ENCODE results near the gene NEURL1.
"Not testable (repeated sequence)": the region's sequence is repeated elsewhere in the genome, so short reads cannot be mapped to it uniquely, and the experiment has no call there.

NEURL1 gene

DNA sequence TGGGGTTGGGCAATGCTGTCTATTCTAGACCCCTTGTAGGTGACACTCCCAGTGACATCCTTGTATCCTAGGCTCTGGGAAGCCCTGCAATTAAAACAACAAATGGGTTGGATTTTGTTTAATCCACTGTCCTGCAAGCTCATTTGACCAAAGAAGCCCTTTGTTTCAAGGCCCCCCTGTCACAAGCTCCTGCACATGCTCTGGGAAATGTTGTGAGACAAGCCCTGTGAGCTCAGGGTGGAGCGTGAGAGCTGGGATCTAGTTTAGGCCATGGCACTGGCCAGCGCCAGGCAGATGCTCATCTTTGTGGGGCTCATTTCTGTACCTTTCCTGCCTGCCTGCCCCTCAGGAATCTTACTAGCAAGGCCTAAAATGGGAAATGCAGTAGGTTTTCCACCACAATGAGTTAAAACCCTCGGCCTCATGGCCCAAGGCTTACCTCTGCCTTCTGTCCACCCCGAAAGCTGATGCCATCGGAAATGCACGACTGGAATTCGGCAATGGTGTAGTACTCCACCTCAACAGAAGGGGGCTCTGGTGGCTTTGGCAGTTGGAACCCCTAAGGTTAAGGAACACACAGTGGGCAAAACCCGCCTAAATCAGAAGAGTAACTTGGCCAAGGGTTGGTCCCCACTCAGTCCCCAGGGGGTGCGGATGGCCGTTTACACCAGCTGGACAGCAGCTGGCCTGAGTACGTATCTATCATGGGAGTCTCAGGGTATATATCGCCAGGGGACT is 112.0 kb downstream of the NEURL1 start:
- TF ChIP-seq, protein P1, sequence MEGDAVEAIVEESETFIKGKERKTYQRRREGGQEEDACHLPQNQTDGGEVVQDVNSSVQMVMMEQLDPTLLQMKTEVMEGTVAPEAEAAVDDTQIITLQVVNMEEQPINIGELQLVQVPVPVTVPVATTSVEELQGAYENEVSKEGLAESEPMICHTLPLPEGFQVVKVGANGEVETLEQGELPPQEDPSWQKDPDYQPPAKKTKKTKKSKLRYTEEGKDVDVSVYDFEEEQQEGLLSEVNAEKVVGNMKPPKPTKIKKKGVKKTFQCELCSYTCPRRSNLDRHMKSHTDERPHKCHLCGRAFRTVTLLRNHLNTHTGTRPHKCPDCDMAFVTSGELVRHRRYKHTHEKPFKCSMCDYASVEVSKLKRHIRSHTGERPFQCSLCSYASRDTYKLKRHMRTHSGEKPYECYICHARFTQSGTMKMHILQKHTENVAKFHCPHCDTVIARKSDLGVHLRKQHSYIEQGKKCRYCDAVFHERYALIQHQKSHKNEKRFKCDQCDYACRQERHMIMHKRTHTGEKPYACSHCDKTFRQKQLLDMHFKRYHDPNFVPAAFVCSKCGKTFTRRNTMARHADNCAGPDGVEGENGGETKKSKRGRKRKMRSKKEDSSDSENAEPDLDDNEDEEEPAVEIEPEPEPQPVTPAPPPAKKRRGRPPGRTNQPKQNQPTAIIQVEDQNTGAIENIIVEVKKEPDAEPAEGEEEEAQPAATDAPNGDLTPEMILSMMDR (IDR thresholded peaks at IDR 0.05; ENCODE audit: borderline replicate concordance, insufficient read depth, low read depth, low read length): peak; percentile 75

DNA sequence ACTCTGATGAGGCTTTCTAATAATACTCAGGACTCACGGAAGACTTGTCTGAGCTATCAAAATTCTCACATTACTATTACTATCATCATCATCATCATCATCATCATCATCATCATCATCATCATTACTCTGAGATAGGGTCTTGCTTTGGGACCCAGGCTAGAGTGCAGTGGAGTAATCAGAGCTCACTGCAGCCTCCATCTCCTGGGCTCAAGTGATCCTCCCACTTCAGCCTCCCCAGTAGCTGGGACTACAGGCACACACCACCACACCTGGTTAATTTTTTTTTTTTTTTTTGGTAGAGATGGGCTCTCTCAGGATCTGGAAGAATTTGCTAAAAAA is 112.6 kb downstream of the NEURL1 start:
- not testable (repeated sequence) for H3K4me3 ChIP-seq (ENCODE audit: low read depth, low read length)

More for the DNA sequence above, 112.0 kb downstream of the NEURL1 start:
- no peak overlapping the region for H3K4me3 ChIP-seq (ENCODE audit: low read depth, low read length)

GRCh38 chr10:103607051-103607450 is 113.5 kb downstream of the NEURL1 start:
- not testable (repeated sequence) for H3K4me3 ChIP-seq (ENCODE audit: low read depth, low read length)

DNA sequence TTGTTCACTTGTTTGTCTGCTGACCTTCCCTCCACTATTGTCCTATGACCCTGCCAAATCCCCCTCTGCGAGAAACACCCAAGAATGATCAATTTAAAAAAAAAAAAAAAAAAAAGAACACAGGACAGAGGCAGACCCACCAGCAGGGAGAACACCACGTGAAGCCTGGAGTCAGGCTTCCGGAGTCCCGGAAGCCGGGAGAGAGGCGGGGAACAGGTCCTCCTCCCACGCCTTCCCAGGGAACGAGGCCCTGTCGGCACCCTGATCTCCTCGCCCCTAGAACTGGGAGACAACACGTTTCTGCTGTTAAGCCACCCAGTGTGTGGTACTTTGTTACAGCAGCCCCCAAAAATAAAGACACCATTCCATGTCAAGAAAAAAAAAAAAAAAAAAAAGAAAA is 114.6 kb downstream of the NEURL1 start:
- not testable (repeated sequence) for H3K4me3 ChIP-seq (ENCODE audit: low read depth, low read length)

DNA sequence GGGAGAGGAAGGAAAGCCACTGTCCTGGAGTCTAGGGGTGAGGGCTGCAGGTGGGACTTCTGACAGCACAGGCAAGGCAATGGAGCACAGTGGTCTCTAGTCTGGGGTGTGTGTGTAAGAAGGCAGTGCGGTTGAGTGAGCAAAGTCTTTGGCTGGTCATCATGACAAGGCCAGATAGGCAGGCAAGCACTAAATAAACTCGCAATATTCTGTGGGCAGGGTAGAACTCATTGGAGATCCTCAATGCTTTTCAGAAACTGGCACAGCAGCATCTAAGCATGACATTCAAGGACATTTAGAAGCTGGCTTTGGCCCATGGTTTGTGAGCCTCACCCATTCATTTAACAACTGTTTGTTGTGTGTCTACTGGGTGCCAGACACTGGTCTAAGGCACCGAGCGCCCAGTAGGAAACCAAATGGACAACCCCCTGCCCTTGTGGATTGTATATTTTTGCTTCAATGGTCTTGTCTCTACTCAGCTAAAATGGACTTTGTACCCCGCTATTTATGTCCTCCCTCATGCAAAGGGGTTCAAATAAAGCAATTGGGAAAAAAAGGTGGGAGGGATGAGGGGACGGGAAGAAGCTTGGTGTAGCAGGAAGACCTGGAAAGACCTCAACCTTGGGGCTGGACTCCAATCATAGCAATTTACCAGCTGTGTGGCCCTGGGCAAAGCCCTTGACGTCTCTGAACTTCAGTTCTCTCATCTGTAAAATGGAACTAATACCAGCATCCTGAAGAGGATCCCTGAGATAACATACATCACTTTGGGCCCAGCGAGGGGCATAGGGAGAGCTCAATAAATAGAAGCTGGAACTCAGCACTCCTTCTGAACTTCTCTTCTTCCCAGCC is 116.0 kb downstream of the NEURL1 start:
- TF ChIP-seq, protein P1 (IDR thresholded peaks at IDR 0.05; ENCODE audit: borderline replicate concordance, insufficient read depth, low read depth, low read length): no peak
- H3K4me3 ChIP-seq (ENCODE audit: low read depth, low read length): no peak overlapping the region

- H3K4me3 ChIP-seq (ENCODE audit: low read depth, low read length): no peak overlapping the region
- TF ChIP-seq, protein P1 (IDR thresholded peaks at IDR 0.05; ENCODE audit: borderline replicate concordance, insufficient read depth, low read depth, low read length): no peak
These were observed 116.6 kb downstream of the NEURL1 start for GRCh38 chr10:103610083-103610472.

DNA sequence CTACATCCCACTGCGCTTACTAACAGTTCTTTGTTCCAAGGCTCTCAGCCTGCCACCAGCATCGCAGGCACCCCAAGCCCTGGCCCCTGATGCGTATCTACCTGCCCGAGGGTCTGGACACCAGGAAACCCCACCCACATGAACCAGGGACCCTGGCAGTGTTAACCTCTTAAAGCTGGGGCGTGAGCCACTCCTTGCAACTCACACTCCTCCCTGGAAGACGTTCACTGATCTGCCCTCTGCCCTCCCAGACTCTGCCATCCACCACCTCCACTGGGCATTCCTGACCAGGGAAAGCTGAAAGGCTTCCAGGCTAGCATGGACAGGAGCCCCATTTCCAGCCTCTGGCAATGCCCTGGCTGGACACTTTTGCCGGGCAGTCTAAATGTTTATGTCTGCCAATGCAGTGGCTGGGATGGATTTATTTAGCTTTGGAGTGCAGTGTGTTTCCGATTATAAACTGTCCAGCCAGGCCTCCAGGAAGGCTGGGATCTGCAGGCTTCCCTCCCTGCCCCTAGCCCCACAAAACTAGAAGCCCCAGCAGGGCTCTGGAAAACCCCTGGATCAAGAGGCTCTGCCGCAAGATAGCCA is 117.5 kb downstream of the NEURL1 start:
- H3K4me3 ChIP-seq (ENCODE audit: low read depth, low read length): no peak overlapping the region
- TF ChIP-seq, protein P1 (IDR thresholded peaks at IDR 0.05; ENCODE audit: borderline replicate concordance, insufficient read depth, low read depth, low read length): no peak

- no peak overlapping the region for H3K4me3 ChIP-seq (ENCODE audit: low read depth, low read length)
- TF ChIP-seq, protein P1 (IDR thresholded peaks at IDR 0.05; ENCODE audit: borderline replicate concordance, insufficient read depth, low read depth, low read length): no peak
These were observed 119.2 kb downstream of the NEURL1 start for GRCh38 chr10:103612462-103613365.
